ENCODE results near the gene GCK.

The GCK gene

DNA sequence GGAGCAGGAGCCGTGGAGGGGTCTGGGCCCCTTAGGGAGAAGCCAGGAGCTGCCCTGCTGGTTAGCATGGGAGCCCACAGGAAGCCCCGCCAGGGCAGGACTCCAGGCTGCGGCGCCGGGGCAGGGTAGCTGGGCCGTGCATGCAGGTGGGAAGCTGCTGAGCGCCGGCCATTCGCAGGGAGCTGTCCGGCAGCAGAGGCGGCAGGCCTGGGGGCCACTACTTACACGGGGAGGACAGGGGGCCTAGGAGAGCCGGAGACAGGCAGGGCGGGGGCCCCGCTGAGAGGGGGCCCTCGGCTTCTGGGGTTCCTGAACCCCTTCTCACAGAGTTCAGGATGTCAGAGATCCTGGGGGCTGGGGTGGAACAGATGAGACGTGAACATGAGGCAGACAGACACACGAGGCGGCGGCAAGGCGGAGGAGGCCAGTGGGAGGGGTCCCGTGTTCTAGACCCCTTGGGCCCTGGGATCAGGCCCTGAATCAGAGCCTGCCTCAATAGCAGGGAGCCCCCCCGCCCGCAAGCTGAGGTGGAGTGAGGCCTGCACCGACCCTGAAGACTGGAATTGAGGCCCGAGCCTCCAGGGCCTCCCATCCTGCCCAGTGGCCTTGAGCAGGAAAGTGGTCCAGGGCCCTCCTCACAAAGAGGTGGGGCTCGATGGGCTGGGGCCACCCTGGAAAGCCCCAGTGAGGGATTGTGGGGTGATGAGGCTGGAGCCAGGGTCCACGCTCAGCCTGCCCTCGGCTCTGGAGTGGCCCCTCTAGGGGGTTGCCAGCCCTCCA lies 39.5 kb upstream of the GCK start:
- Histone ChIP-seq H3K4me3 (ENCODE audit: low read depth, low read length) (no peak overlapping the region), H3K9ac (ENCODE audit: low read depth, low read length) (no peak overlapping the region), H3K4me1 (ENCODE audit: control insufficient read depth, insufficient read depth, low read length) (peaks cover 2% of the 10 kb centered on the region), H3K9me3 (ENCODE audit: control insufficient read depth, insufficient read depth, low read length) (no peaks in the 10 kb centered on the region), H3K36me3 (ENCODE audit: control insufficient read depth, insufficient read depth, low read length) (no peaks in the 10 kb centered on the region), H3K27me3 (ENCODE audit: control insufficient read depth, insufficient read depth, low read length) (no peaks in the 10 kb centered on the region)

DNA sequence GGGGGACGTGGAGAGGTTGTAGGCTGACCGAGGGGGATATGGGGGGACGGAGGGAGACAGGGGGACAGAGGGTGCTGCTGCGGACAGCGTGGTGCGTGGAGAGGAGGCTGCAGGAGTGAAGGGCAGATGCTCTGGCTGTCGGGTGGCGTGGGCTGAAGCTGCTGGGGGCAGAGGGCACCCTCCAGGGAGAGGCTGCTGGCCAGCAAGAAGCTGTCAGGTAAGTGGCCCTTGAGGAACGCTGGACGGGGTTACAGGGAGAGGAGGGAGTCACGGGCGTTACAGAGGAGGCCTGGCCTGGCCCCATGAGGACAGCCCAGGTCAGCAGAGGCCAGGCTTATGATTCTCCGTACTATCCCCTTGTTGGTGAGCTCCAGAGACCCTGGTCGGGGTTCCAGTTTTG lies 38.7 kb upstream of the GCK start:
- H3K4me3 ChIP-seq (ENCODE audit: low read depth, low read length), result no peak overlapping the region
- no peaks in the 10 kb centered on the region for H3K27me3 ChIP-seq (ENCODE audit: control insufficient read depth, insufficient read depth, low read length)
- H3K4me1 ChIP-seq (ENCODE audit: control insufficient read depth, insufficient read depth, low read length), result peaks cover 2% of the 10 kb centered on the region
- H3K9ac ChIP-seq (ENCODE audit: low read depth, low read length), result no peak overlapping the region
- H3K9me3 ChIP-seq (ENCODE audit: control insufficient read depth, insufficient read depth, low read length), result no peaks in the 10 kb centered on the region
- H3K36me3 ChIP-seq (ENCODE audit: control insufficient read depth, insufficient read depth, low read length), result no peaks in the 10 kb centered on the region

GRCh38 chr7:44226396-44226753 lies 37.1 kb upstream of the GCK start:
- Histone ChIP-seq H3K27me3 (ENCODE audit: control insufficient read depth, insufficient read depth, low read length) (no peaks in the 10 kb centered on the region), H3K36me3 (ENCODE audit: control insufficient read depth, insufficient read depth, low read length) (no peaks in the 10 kb centered on the region), H3K4me3 (ENCODE audit: low read depth, low read length) (no peak overlapping the region), H3K9me3 (ENCODE audit: control insufficient read depth, insufficient read depth, low read length) (no peaks in the 10 kb centered on the region), H3K4me1 (ENCODE audit: control insufficient read depth, insufficient read depth, low read length) (peaks cover 2% of the 10 kb centered on the region), H3K9ac (ENCODE audit: low read depth, low read length) (no peak overlapping the region)

DNA sequence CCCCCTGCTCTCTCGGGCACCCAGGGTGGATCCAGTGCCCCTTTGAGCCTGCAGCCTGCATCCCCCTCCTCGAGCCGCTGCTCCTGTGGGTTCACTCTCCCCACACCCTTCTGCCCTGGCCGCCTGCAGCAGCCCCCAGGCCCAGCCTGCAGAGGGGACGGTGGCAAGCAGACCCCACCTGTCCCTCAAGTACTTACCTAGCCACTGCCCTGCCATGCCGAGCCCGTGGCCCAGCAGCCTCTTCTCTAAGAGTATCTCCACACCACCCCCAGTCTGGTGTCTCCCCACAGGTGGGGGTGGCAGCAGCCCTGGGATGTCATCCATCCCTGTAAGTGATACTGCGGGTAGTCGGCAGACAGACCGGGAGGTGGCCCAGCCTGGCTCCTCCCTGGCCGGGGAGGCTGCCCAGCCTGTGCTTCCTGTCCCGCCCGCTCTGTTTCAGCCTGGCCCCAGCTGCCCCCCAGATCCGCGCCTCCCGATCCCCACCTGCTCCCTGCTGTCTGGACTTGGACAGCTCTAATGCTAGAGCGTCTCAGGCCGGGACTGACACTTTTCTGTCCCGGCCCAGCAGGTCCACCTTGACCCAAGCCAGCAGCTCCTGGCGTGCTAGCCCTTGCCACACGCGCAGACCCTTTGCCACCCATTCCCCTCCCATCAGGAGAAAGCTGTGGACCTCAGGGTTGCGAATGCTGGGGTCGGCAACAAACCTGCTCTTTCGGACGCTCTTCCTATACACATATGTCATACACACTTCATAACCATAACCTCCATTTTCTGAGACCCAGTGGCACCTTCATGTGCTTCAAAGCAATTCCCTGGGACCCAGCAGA lies 36.5 kb upstream of the GCK start:
- Histone ChIP-seq H3K36me3 (ENCODE audit: control insufficient read depth, insufficient read depth, low read length) (no peaks in the 10 kb centered on the region), H3K27me3 (ENCODE audit: control insufficient read depth, insufficient read depth, low read length) (no peaks in the 10 kb centered on the region), H3K4me1 (ENCODE audit: control insufficient read depth, insufficient read depth, low read length) (peaks cover 2% of the 10 kb centered on the region), H3K4me3 (ENCODE audit: low read depth, low read length) (no peak overlapping the region), H3K9ac (ENCODE audit: low read depth, low read length) (no peak overlapping the region), H3K9me3 (ENCODE audit: control insufficient read depth, insufficient read depth, low read length) (no peaks in the 10 kb centered on the region)

DNA sequence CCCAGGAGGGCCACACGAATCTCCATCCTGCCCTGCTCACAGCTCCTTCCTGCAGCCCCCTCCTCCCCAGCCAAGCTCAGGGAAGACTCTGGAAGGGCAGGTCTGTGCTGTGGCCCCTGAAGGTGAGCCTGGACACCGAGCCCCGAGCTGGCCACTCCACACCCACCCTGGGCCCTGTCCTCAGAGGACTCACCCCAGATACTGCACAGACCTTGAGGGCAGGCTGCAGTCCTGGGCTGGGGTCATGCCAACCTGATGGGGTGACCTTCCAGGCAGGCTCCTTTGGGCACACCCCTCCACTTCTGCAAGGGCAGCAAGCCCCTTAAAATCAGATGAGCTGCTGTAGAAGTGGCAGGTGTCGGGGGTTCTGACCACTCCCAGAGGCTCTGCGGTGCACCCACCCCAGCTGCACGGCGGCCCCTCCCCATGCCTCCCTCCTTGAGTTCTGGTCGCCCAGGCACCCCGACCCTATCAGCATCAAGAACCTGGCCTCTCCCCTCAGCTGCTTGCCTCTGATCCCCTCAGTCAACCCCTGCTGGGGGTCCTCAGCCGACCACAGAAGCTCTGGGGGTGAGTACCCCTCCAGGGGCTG lies 35.8 kb upstream of the GCK start:
- Histone ChIP-seq H3K9ac (ENCODE audit: low read depth, low read length) (no peak overlapping the region), H3K36me3 (ENCODE audit: control insufficient read depth, insufficient read depth, low read length) (no peaks in the 10 kb centered on the region), H3K27me3 (ENCODE audit: control insufficient read depth, insufficient read depth, low read length) (no peaks in the 10 kb centered on the region), H3K4me1 (ENCODE audit: control insufficient read depth, insufficient read depth, low read length) (peaks cover 2% of the 10 kb centered on the region), H3K9me3 (ENCODE audit: control insufficient read depth, insufficient read depth, low read length) (no peaks in the 10 kb centered on the region), H3K4me3 (ENCODE audit: low read depth, low read length) (no peak overlapping the region)

GRCh38 chr7:44224080-44224973 lies 35.1 kb upstream of the GCK start:
- no peaks in the 10 kb centered on the region for H3K36me3 ChIP-seq (ENCODE audit: control insufficient read depth, insufficient read depth, low read length)
- H3K4me1 ChIP-seq (ENCODE audit: control insufficient read depth, insufficient read depth, low read length), result peaks cover 2% of the 10 kb centered on the region
- H3K9me3 ChIP-seq (ENCODE audit: control insufficient read depth, insufficient read depth, low read length), result no peaks in the 10 kb centered on the region
- no peaks in the 10 kb centered on the region for H3K27me3 ChIP-seq (ENCODE audit: control insufficient read depth, insufficient read depth, low read length)
- H3K9ac ChIP-seq (ENCODE audit: low read depth, low read length), result no peak overlapping the region
- H3K4me3 ChIP-seq (ENCODE audit: low read depth, low read length), result no peak overlapping the region

DNA sequence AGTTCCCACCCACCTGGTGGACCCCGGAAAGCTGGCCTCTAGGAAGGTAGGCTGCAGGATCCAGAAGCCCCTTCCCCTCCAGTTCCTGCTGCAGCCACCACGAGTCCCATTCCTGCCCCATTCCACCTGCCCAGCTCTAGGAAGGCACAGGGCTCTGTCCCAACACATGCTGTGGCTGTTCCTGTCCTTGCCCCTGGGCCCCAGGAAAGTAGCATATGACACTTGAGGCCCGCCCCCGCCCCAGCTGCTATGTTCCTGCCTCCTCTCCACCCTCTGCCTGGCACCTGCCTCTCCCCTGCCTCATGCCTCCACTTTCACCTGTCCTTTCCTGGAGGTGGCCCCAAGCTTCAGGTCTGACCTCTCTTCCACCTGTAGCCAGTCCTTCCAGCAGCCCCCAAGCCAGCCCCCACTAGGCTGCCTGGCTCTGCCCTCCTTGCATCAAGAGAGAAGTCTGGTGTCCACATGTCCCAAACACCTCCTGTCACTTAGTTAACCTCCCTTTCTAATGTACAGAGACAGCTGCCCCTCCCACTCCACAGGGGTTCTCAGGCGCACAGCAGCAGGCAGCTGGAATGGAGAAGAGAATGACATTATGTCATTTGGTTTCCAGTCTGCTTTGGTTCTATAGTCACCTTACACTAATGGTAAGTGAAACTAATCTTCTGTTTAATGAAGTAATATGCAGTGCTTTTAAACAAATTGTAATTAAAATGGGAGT lies 34.3 kb upstream of the GCK start:
- H3K27me3 ChIP-seq (ENCODE audit: control insufficient read depth, insufficient read depth, low read length), result no peaks in the 10 kb centered on the region
- H3K36me3 ChIP-seq (ENCODE audit: control insufficient read depth, insufficient read depth, low read length), result no peaks in the 10 kb centered on the region
- no peak overlapping the region for H3K4me3 ChIP-seq (ENCODE audit: low read depth, low read length)
- H3K9ac ChIP-seq (ENCODE audit: low read depth, low read length), result no peak overlapping the region
- H3K4me1 ChIP-seq (ENCODE audit: control insufficient read depth, insufficient read depth, low read length), result peaks cover 3% of the 10 kb centered on the region
- no peaks in the 10 kb centered on the region for H3K9me3 ChIP-seq (ENCODE audit: control insufficient read depth, insufficient read depth, low read length)

DNA sequence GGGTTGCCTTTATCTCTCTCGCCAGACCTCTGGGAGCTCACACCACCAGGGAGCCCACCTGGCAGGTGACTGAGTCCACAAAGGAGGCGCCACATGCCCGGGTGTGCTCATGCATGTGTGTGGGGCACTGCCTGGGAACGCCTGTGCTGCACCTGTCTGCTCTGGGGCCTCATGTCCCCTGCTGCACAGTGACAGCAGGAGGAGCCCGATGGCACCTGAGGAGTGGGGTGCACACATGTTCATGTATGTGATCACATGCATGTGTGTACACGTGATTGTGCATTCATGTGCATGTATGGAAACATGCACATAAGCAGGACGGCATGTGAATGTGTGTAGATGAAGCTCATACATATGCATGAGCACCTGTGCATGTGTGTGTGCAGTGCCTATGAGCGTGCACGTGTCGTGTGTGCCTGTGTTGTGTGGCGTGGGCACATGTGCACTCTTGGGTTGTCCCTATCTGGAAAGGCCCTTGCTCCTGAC lies 33.6 kb upstream of the GCK start:
- H3K4me3 ChIP-seq (ENCODE audit: low read depth, low read length), result no peak overlapping the region
- H3K4me1 ChIP-seq (ENCODE audit: control insufficient read depth, insufficient read depth, low read length), result peaks cover 5% of the 10 kb centered on the region
- no peaks in the 10 kb centered on the region for H3K27me3 ChIP-seq (ENCODE audit: control insufficient read depth, insufficient read depth, low read length)
- no peak overlapping the region for H3K9ac ChIP-seq (ENCODE audit: low read depth, low read length)
- no peaks in the 10 kb centered on the region for H3K36me3 ChIP-seq (ENCODE audit: control insufficient read depth, insufficient read depth, low read length)
- no peaks in the 10 kb centered on the region for H3K9me3 ChIP-seq (ENCODE audit: control insufficient read depth, insufficient read depth, low read length)

DNA sequence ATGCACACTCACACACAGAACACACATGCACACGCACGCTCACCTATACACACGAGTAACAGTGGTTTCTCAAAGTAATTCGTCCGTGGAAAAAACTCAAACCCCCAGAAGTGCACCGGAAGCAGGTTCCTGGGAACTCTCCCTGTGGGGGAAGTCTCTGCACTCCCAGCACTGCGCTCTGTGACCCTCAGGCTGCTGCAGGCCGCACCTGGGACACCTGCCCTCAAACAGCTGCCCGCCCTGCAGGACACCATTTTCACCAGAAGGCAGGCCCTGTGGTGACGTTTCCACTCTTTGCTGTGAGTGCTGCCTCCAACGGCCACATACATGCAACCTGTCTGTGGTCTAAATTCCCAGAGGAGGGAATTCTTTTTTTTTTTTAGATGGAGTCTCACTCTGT lies 32.8 kb upstream of the GCK start:
- Histone ChIP-seq H3K4me1 (ENCODE audit: control insufficient read depth, insufficient read depth, low read length) (peaks cover 5% of the 10 kb centered on the region), H3K4me3 (ENCODE audit: low read depth, low read length) (no peak overlapping the region)

GRCh38 chr7:44221231-44221791 lies 32.1 kb upstream of the GCK start:
- no peaks in the 10 kb centered on the region for H3K9me3 ChIP-seq (ENCODE audit: control insufficient read depth, insufficient read depth, low read length)
- no peaks in the 10 kb centered on the region for H3K27me3 ChIP-seq (ENCODE audit: control insufficient read depth, insufficient read depth, low read length)
- no peak overlapping the region for H3K9ac ChIP-seq (ENCODE audit: low read depth, low read length)
- no peaks in the 10 kb centered on the region for H3K36me3 ChIP-seq (ENCODE audit: control insufficient read depth, insufficient read depth, low read length)
- H3K4me1 ChIP-seq (ENCODE audit: control insufficient read depth, insufficient read depth, low read length), result peaks cover 5% of the 10 kb centered on the region
- H3K4me3 ChIP-seq (ENCODE audit: low read depth, low read length), result no peak overlapping the region

More for the DNA sequence above, 32.8 kb upstream of the GCK start:
- Histone ChIP-seq H3K9ac (ENCODE audit: low read depth, low read length) (no peak overlapping the region), H3K9me3 (ENCODE audit: control insufficient read depth, insufficient read depth, low read length) (no peaks in the 10 kb centered on the region), H3K36me3 (ENCODE audit: control insufficient read depth, insufficient read depth, low read length) (no peaks in the 10 kb centered on the region), H3K27me3 (ENCODE audit: control insufficient read depth, insufficient read depth, low read length) (no peaks in the 10 kb centered on the region)

Data from iPS-15b (cell line).